ENCODE results near the gene WIF1. TPM values are rescaled to one million over a fixed set of nuclear protein-coding genes. Genes with fewer than 3 reads are reported as not detected.

The WIF1 gene
- total RNA-seq, 4 donors from 2014 or later: 6.1 TPM; not detected in 3

DNA sequence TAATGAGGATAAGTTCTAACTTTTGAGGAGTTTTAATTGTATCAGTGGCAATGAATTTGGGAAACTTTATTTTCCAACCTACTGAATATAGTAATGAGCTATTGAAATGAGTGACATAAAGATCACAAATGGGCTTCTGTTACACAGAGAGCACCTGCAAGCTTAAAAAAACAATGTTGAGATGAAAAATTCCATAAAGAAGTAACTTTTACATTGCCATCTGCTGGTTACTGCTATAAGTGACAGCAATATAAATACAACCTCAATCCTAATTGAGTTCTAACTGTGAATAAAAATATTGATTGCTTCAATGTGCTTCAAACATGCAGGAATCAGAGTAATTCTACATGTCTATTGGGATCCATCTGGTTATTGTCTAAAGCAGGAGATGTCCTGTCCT is 14.2 kb downstream of the WIF1 start:
- H3K27me3 ChIP-seq: no peaks in the 10 kb centered on the region
- H3K4me3 ChIP-seq: no peak overlapping the region
- no peaks in the 10 kb centered on the region for H3K9me3 ChIP-seq
- H3K27ac ChIP-seq: no peak overlapping the region
- intact Hi-C loops (cut with DNase I): no loop called here
- no peaks in the 10 kb centered on the region for H3K4me1 ChIP-seq
- H3K36me3 ChIP-seq: no peaks in the 10 kb centered on the region
- no peak for DNase-seq
- TF ChIP-seq, protein P1, sequence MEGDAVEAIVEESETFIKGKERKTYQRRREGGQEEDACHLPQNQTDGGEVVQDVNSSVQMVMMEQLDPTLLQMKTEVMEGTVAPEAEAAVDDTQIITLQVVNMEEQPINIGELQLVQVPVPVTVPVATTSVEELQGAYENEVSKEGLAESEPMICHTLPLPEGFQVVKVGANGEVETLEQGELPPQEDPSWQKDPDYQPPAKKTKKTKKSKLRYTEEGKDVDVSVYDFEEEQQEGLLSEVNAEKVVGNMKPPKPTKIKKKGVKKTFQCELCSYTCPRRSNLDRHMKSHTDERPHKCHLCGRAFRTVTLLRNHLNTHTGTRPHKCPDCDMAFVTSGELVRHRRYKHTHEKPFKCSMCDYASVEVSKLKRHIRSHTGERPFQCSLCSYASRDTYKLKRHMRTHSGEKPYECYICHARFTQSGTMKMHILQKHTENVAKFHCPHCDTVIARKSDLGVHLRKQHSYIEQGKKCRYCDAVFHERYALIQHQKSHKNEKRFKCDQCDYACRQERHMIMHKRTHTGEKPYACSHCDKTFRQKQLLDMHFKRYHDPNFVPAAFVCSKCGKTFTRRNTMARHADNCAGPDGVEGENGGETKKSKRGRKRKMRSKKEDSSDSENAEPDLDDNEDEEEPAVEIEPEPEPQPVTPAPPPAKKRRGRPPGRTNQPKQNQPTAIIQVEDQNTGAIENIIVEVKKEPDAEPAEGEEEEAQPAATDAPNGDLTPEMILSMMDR (IDR thresholded peaks at IDR 0.05): peak in 5 of 6 experiments; percentile 12 to 54 (median 31)
- no peak for TF ChIP-seq POLR2A (IDR thresholded peaks at IDR 0.05)

GRCh38 chr12:65100140-65100539 is 21.0 kb downstream of the WIF1 start:
- TF ChIP-seq POLR2A (IDR thresholded peaks at IDR 0.05): no peak
- TF ChIP-seq, protein P1 (IDR thresholded peaks at IDR 0.05): no peak
- no peaks in the 10 kb centered on the region for H3K27me3 ChIP-seq
- no peak for DNase-seq
- H3K36me3 ChIP-seq: no peaks in the 10 kb centered on the region
- WGBS, 2 donors: 55 to 62% methylated on average over 3 of the region's 3 CpGs
- no peak overlapping the region for H3K4me3 ChIP-seq
- intact Hi-C loops (cut with DNase I): no loop called here
- no peaks in the 10 kb centered on the region for H3K4me1 ChIP-seq
- no peaks in the 10 kb centered on the region for H3K9me3 ChIP-seq
- no peak overlapping the region for H3K27ac ChIP-seq

GRCh38 chr12:65099182-65099581 is 21.9 kb downstream of the WIF1 start:
- Histone ChIP-seq H3K4me1 (no peaks in the 10 kb centered on the region), H3K9me3 (no peaks in the 10 kb centered on the region), H3K27me3 (no peaks in the 10 kb centered on the region), H3K4me3 (no peak overlapping the region), H3K27ac (no peak overlapping the region), H3K36me3 (no peaks in the 10 kb centered on the region)
- no peak for DNase-seq
- 70 to 78% methylated on average over 3 of the region's 3 CpGs for WGBS, 2 donors
- intact Hi-C loops (cut with DNase I): no loop called here
- TF ChIP-seq POLR2A (IDR thresholded peaks at IDR 0.05): no peak
- TF ChIP-seq, protein P1 (IDR thresholded peaks at IDR 0.05): no peak

DNA sequence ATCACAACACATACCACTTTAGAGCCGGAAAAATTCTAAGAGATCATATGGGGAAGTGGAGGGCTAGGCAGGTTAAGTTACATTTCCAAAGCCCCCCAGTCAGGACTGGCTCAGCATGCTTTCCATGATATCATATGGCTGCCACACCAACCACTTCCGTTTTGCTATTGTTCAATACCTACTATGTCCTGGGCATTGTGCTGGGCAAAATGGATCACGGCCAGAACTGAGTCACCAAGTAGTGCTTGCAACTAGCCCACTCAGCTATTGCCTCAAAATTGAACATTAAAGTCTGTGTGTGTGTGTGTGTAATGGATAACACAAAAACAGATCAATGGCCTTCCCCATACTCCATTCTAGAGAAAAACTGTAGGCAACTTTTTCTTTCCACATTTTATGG is 22.7 kb downstream of the WIF1 start:
- intact Hi-C loops (cut with DNase I): no loop called here
- 61 to 70% methylated on average over 2 to 3 of the region's 3 CpGs for WGBS, 2 donors
- no peak overlapping the region for H3K27ac ChIP-seq
- no peaks in the 10 kb centered on the region for H3K9me3 ChIP-seq
- no peaks in the 10 kb centered on the region for H3K36me3 ChIP-seq
- no peak for TF ChIP-seq POLR2A (IDR thresholded peaks at IDR 0.05)
- TF ChIP-seq, protein P1 (IDR thresholded peaks at IDR 0.05): no peak
- H3K27me3 ChIP-seq: no peaks in the 10 kb centered on the region
- no peaks in the 10 kb centered on the region for H3K4me1 ChIP-seq
- no peak overlapping the region for H3K4me3 ChIP-seq
- no peak for DNase-seq

DNA sequence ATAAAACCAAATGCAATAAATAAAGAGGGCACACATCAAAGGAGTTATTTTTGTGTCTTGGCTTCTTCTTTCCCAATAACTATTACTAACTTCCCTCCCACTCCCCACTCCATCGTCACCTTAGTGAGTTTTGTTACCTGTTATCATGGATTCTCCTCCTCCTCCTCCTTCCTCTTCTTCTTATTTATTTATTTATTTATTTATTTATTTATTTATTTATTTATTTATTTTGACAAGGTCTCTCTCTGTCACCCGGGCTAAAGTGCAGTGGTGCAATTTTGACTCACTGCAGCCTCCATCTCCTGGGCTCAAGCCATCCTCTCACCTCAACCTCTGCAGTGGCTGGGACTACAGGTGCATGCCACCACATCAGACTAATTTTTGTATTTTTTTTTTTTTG is 26.4 kb downstream of the WIF1 start:
- Histone ChIP-seq H3K36me3 (no peaks in the 10 kb centered on the region), H3K27ac (no peak overlapping the region), H3K4me3 (no peak overlapping the region), H3K27me3 (peaks cover 0 to 25% (median 0%) of the 10 kb centered on the region in 4 donors), H3K4me1 (no peaks in the 10 kb centered on the region), H3K9me3 (no peaks in the 10 kb centered on the region)
- DNase-seq: no peak
- intact Hi-C loops (cut with DNase I): no loop called here
- 67 to 93% methylated on average over 2 of the region's 2 CpGs for WGBS, 2 donors
- no peak for TF ChIP-seq POLR2A (IDR thresholded peaks at IDR 0.05)
- TF ChIP-seq, protein P1 (IDR thresholded peaks at IDR 0.05): no peak

Data from esophagus squamous epithelium (tissue), 5 donors.